GM12872 (cell line): ENCODE data around the gene TPD52L1.

Experiments
- CTCF ChIP-seq: IDR thresholded peaks from 3 replicates; pipeline ENCODE4 v1.5.1; 2011; ENCODE audit warnings: low read depth, mild to moderate bottlenecking, low read length, moderate library complexity; ENCODE audit not compliant: insufficient read depth

The TPD52L1 gene

DNA sequence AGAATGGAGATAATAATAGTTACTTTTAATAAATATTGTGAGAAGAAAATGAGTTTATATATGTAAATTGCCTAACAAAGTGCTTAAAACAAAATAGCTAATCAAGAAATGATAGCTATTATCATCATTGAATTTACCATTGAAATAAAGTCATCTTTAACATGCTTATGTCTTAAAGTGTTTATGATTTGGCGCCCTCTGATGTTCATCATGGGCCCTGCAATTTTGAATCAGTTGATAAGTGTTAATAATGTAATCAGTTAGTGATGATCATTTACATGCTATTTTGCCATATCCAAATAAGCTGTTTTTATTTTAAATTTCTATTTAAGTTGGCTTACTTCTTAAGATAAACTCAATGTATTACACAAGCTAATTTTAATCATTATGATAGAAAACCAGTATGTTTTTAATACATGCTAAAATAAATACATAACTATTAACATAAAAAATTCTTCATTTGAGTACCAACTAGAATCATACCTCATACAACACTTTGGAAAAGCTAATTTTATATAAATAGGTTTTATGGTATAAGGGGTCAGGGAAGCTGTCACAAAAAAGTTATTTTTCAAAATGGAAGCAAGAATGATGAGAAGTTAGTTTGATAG lies 39.2 kb upstream of the TPD52L1 start:
- peak; percentile 46; the same call in 2 of the 3 replicates for TF ChIP-seq CTCF

- TF ChIP-seq CTCF = no peak
These were observed 37.4 kb upstream of the TPD52L1 start for GRCh38 chr6:125116170-125116569.

GRCh38 chr6:125116710-125117109 lies 36.9 kb upstream of the TPD52L1 start:
- TF ChIP-seq CTCF = no peak

GRCh38 chr6:125117818-125118217 lies 35.8 kb upstream of the TPD52L1 start:
- no peak for TF ChIP-seq CTCF

DNA sequence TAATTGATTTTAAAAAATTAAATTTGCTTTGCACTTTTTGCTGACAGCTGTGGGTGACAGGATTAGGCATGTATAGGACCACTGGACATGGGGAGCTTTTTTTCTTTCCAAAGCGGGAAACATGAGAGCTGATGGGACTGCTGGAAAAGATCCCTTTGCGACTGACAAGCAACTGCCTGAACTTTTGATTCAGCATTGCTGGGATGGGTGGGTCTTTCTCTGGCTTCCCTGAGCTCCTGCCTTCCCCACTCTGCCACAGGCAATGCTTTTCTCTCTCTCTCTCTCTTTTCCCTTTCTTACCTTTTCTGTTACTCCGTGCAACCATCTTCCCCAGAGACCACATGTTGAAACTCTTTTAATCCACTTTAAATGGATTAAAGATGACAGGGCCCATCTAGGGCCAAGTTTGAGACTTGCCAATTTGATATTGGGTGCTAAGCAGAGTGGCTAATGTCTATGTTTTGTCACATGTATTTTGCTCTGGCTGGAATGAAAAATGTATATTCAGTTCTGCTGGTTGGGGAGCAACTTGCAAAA lies 33.5 kb upstream of the TPD52L1 start:
- no peak for TF ChIP-seq CTCF

DNA sequence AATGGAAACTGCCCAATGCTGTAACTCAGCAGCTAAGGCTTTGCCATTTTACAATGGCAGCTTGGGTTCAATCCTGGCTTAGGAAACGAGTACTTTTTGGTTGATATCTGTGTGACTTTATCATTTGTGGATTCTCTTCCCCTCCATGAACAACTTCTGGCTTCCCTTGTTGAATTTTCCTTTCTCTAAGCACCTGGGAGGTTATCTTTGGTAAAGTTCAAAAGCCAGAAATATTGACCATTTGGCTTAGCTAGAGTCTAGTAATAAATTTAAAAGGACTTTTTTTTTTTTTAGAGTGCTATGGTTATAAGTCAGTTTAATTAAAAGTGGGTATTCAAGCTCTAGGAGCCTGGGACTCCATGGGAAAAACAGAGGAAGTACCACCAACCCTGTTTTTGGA lies 31.7 kb upstream of the TPD52L1 start:
- no peak for TF ChIP-seq CTCF

- no peak for TF ChIP-seq CTCF
These were observed 30.5 kb upstream of the TPD52L1 start for GRCh38 chr6:125123051-125123450.
